ENCODE results near the gene LRRTM4.

- TF ChIP-seq CTCF (IDR thresholded peaks at IDR 0.05), result no peak
- no peak for TF ChIP-seq POLR2A (IDR thresholded peaks at IDR 0.05)
Measured at GRCh38 chr2:76700894-76701293, 821.3 kb downstream of the LRRTM4 start.
